Caco-2 (cell line): Measurements from ENCODE around the gene TNRC6A. TPM values are rescaled to one million over a fixed set of nuclear protein-coding genes. Genes with fewer than 3 reads are reported as not detected.

Experiments
- BruUV-seq: library from RNA; stranded (reverse); fragments of 400-500 nt; replicated peaks from 2 replicates; lab custom pipeline; 2021; lab: Mats Ljungman, UMichigan
- CTCF ChIA-PET: fragments of 300-600 bp; sonication (Branson Sonifier 250); formaldehyde crosslinking; loops from one replicate; lab custom pipeline; 2022; ENCODE audit warnings: antibody characterized with exemption; lab: Charles Lee
- POLR2A ChIA-PET: fragments of 300-600 bp; sonication (Branson Sonifier 250); formaldehyde crosslinking; loops from one replicate; lab custom pipeline; 2022; ENCODE audit warnings: antibody characterized with exemption; lab: Charles Lee
- DNase-seq, 2 experiments: peaks; one replicate each; pipeline versions ENCODE4 v3.0.0 to v3.0.0-alpha.2; 2020 to 2022
- H3K27me3 ChIP-seq: replicated peaks from 2 replicates; pipeline ENCODE4 v1.6.0; 2011; ENCODE audit warnings: low read length; ENCODE audit not compliant: control insufficient read depth, insufficient read depth
- H3K36me3 ChIP-seq: 2 replicates; pipeline ENCODE4 v1.5.1; 2011; ENCODE audit warnings: low read length; ENCODE audit not compliant: control insufficient read depth, insufficient read depth
- H3K4me1 ChIP-seq: fragments of 250-450 bp; sonication (Bioruptor Pico); 2 replicates; pipeline ENCODE4 v1.5.1; 2020; ENCODE audit warnings: mild to moderate bottlenecking
- H3K4me3 ChIP-seq: 2 replicates; pipeline ENCODE4 v1.5.1; 2011; ENCODE audit warnings: low read depth, mild to moderate bottlenecking, control low read depth, low read length
- H3K9me3 ChIP-seq: fragments of 250-450 bp; sonication (Bioruptor Pico); 2 replicates; pipeline ENCODE4 v1.5.1; 2020; ENCODE audit warnings: mild to moderate bottlenecking, moderate library complexity
- H3K27ac Mint-ChIP-seq: one replicate; pipeline ENCODE4 v1.8.0; 2022; ENCODE audit warnings: mixed read lengths; ENCODE audit not compliant: unreplicated experiment
- H3K27me3 Mint-ChIP-seq: one replicate; pipeline ENCODE4 v1.8.0; 2022; ENCODE audit warnings: mixed read lengths; ENCODE audit not compliant: insufficient read depth, unreplicated experiment
- H3K36me3 Mint-ChIP-seq: one replicate; pipeline ENCODE4 v1.8.0; 2022; ENCODE audit warnings: mild to moderate bottlenecking, mixed read lengths; ENCODE audit not compliant: insufficient read depth, unreplicated experiment
- H3K4me1 Mint-ChIP-seq: one replicate; pipeline ENCODE4 v1.8.0; 2022; ENCODE audit warnings: low read depth, mixed read lengths; ENCODE audit not compliant: unreplicated experiment
- H3K4me3 Mint-ChIP-seq: one replicate; pipeline ENCODE4 v1.8.0; 2022; ENCODE audit warnings: mild to moderate bottlenecking, moderate library complexity, mixed read lengths; ENCODE audit not compliant: unreplicated experiment
- H3K9me3 Mint-ChIP-seq: one replicate; pipeline ENCODE4 v1.8.0; 2022; ENCODE audit warnings: mixed read lengths; ENCODE audit not compliant: unreplicated experiment
- intact Hi-C: fragments of 100-400 bp; cut with micrococcal nuclease; formaldehyde crosslinking; loops from one replicate; pipeline ENCODE4 v1.10.0; 2022; ENCODE audit not compliant: unreplicated experiment
- total RNA-seq: library from RNA; stranded (reverse); gene quantifications from 2 replicates; pipeline ENCODE4 v1.2.3, GENCODE V29; 2022
- TF ChIP-seq, protein P1 (sequence below), 2 experiments: fragments of 200-600 bp in 1 of 2; IDR thresholded peaks; 1 replicate in 1 of 2; 2 replicates in 1 of 2; pipeline versions ENCODE4 v1.5.1 to v1.8.0; 2011 to 2022; ENCODE audit warnings: antibody characterized with exemption in 1 of 2, control low read depth in 1 of 2, inconsistent platforms in 1 of 2, low read depth in 1 of 2, low read length in 1 of 2, mild to moderate bottlenecking in 1 of 2, moderate library complexity in 1 of 2; ENCODE audit not compliant: insufficient read depth in 1 of 2, severe bottlenecking in 1 of 2, unreplicated experiment in 1 of 2

The TNRC6A gene
- total RNA-seq, 1 experiment from 2014 or later, result 43.7 TPM

GRCh38 chr16:24755201-24755874, 25.9 kb downstream of the TNRC6A start:
- Histone ChIP-seq H3K36me3 (peaks cover 1% of the 10 kb centered on the region; the same call in 1 of the 2 replicates), H3K4me3 (no peak overlapping the region), H3K9me3 (no peaks in the 10 kb centered on the region), H3K27me3 (no peaks in the 10 kb centered on the region), H3K4me1 (no peaks in the 10 kb centered on the region)
- Mint-ChIP-seq H3K27me3 (no peaks in the 10 kb centered on the region), H3K36me3 (peaks cover 17% of the 10 kb centered on the region), H3K27ac (no peak overlapping the region), H3K4me3 (no peak overlapping the region), H3K9me3 (no peaks in the 10 kb centered on the region), H3K4me1 (peaks cover 8% of the 10 kb centered on the region)
- TF ChIP-seq, protein P1, sequence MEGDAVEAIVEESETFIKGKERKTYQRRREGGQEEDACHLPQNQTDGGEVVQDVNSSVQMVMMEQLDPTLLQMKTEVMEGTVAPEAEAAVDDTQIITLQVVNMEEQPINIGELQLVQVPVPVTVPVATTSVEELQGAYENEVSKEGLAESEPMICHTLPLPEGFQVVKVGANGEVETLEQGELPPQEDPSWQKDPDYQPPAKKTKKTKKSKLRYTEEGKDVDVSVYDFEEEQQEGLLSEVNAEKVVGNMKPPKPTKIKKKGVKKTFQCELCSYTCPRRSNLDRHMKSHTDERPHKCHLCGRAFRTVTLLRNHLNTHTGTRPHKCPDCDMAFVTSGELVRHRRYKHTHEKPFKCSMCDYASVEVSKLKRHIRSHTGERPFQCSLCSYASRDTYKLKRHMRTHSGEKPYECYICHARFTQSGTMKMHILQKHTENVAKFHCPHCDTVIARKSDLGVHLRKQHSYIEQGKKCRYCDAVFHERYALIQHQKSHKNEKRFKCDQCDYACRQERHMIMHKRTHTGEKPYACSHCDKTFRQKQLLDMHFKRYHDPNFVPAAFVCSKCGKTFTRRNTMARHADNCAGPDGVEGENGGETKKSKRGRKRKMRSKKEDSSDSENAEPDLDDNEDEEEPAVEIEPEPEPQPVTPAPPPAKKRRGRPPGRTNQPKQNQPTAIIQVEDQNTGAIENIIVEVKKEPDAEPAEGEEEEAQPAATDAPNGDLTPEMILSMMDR (IDR thresholded peaks at IDR 0.05; ENCODE audit: insufficient read depth in 1 of 2, low read depth in 1 of 2, low read length in 1 of 2, severe bottlenecking in 1 of 2, unreplicated experiment in 1 of 2), result no peak
- intact Hi-C loops, result no loop called here
- DNase-seq, result no peak
- ChIA-PET CTCF (no interaction called here), POLR2A (no interaction called here)
- BruUV-seq, result no TSS peak

DNA sequence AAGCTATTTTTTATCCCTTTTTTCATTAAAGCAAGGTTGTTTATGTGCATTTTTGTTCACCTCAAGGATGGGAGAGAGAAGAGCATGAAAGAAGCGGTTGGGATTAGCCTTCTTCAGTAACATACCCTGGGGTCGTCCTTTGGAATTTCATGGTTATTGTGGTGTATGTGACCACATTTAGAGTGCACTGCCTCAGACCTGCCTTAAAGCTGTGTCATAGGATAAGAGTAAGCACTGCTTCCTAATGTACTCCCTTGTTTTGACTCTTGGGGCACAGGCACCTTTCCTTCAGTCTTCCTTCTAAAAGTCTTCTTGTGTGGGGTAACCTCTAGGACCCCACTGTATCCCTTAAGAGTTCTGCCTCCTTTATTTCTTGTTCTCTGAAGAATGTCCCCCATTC, 28.9 kb downstream of the TNRC6A start:
- BruUV-seq, result no TSS peak
- intact Hi-C loops, result no loop called here
- Histone ChIP-seq H3K4me3 (no peak overlapping the region), H3K9me3 (no peaks in the 10 kb centered on the region), H3K27me3 (no peaks in the 10 kb centered on the region), H3K36me3 (peaks cover 1% of the 10 kb centered on the region; the same call in 1 of the 2 replicates), H3K4me1 (no peaks in the 10 kb centered on the region)
- no peaks in the 10 kb centered on the region for H3K4me1 Mint-ChIP-seq
- POLR2A ChIA-PET, result no interaction called here
- H3K4me3 Mint-ChIP-seq, result no peak overlapping the region
- H3K27me3 Mint-ChIP-seq, result no peaks in the 10 kb centered on the region
- H3K36me3 Mint-ChIP-seq, result peaks cover 6% of the 10 kb centered on the region
- TF ChIP-seq, protein P1 (IDR thresholded peaks at IDR 0.05; ENCODE audit: insufficient read depth in 1 of 2, low read depth in 1 of 2, low read length in 1 of 2, severe bottlenecking in 1 of 2, unreplicated experiment in 1 of 2), result no peak
- CTCF ChIA-PET, result no interaction called here
- no peak overlapping the region for H3K27ac Mint-ChIP-seq
- no peaks in the 10 kb centered on the region for H3K9me3 Mint-ChIP-seq
- no peak for DNase-seq

- no peaks in the 10 kb centered on the region for H3K27me3 ChIP-seq
- no peak for DNase-seq
- Mint-ChIP-seq H3K9me3 (no peaks in the 10 kb centered on the region), H3K27ac (no peak overlapping the region), H3K27me3 (no peaks in the 10 kb centered on the region), H3K4me1 (no peaks in the 10 kb centered on the region), H3K4me3 (no peak overlapping the region), H3K36me3 (peaks cover 12% of the 10 kb centered on the region)
- TF ChIP-seq, protein P1 (IDR thresholded peaks at IDR 0.05; ENCODE audit: insufficient read depth in 1 of 2, low read depth in 1 of 2, low read length in 1 of 2, severe bottlenecking in 1 of 2, unreplicated experiment in 1 of 2), result no peak
- no TSS peak for BruUV-seq
- no peaks in the 10 kb centered on the region for H3K9me3 ChIP-seq
- H3K4me3 ChIP-seq, result no peak overlapping the region
- ChIA-PET POLR2A (no interaction called here), CTCF (no interaction called here)
- no peaks in the 10 kb centered on the region for H3K4me1 ChIP-seq
- intact Hi-C loops, result no loop called here
- peaks cover 1% of the 10 kb centered on the region; the same call in 1 of the 2 replicates for H3K36me3 ChIP-seq
Measured at GRCh38 chr16:24759006-24759405, 29.6 kb downstream of the TNRC6A start.
